HG03066 (cell line): ENCODE results near the gene CANT1.

Source experiments
- ATAC-seq: cut with Tn5 transposase; IDR thresholded peaks from one replicate; pipeline ENCODE4 v1.9.1; 2021; ENCODE audit warnings: low read depth; ENCODE audit not compliant: unreplicated experiment

CANT1 gene

DNA sequence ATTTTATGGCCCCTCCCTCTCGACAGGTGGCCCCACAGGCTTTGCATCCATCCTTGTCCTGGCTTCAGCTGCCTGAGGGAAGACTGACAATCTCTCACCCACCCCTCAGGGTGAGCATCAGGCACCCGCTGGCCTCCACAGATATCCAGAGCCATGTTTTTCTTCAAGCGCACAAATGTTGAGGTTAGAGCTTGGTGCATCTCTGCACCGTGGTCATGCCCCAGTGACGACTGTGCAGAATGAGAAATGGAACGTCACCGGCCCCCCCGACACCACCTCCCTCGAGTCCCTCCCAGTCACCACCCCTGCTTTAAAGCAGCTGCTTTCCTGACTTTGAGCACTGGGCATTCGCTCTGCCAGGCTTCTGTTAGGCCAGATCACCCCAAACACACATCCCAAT lies 64.6 kb downstream of the CANT1 start:
- no peak for ATAC-seq

DNA sequence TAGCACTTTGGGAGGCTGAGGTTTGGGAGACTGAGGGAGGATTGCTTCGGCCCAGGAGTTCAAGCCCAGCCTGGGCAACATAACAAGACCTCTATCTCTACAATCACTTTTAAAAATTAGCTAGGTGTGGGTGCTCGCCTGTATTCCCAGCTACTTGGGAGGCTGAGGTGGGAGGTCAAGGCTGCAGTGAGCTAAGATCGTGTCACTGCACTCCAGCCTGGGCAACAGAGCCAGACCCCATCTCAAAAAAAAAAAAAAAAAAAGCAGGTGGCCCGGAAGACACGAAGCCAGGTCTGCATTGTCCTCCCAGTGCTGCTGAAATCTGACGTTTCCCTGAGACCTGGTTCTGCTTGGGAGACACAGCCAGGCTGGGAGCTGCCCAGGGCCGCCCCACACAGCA lies 65.5 kb downstream of the CANT1 start:
- no peak for ATAC-seq
